Fibroblast of pulmonary artery (primary cell): ENCODE measurements around the gene BLM.

Experiments used
- DNase-seq: peaks from one replicate; pipeline ENCODE4 v3.0.0-alpha.2; 2010; ENCODE audit warnings: low read depth
- H3K4me3 ChIP-seq: replicated peaks from 2 replicates; pipeline ENCODE4 v1.5.1; 2011; ENCODE audit warnings: low read depth, mild to moderate bottlenecking, control low read depth, low read length, moderate library complexity
- TF ChIP-seq, protein P1 (sequence below): IDR thresholded peaks from 2 replicates; pipeline ENCODE4 v1.5.1; 2011; ENCODE audit warnings: mild to moderate bottlenecking, control low read depth, low read length, inconsistent platforms; ENCODE audit errors: missing control alignments

Gene BLM

DNA sequence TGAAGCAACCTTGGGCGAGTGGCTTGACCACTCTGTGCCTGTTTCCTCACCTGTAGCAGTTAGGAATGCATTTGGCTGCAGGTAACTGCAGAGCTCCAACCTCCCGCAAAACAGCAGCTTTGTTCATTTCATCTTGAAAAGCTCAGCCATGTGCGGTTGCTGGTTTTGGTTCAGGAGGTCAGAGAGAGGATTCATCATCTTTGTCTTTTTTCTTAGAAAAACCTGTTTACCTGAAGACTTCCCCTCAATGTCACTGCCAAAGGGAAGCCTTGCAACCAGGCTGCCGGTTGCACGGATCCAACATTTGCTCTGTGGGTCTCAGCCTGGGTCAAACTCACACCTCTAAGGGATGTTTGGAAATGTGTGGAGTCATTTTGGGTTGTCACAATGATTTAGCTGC lies 134.8 kb downstream of the BLM start:
- H3K4me3 ChIP-seq = no peak overlapping the region
- no peak for DNase-seq
- TF ChIP-seq, protein P1, sequence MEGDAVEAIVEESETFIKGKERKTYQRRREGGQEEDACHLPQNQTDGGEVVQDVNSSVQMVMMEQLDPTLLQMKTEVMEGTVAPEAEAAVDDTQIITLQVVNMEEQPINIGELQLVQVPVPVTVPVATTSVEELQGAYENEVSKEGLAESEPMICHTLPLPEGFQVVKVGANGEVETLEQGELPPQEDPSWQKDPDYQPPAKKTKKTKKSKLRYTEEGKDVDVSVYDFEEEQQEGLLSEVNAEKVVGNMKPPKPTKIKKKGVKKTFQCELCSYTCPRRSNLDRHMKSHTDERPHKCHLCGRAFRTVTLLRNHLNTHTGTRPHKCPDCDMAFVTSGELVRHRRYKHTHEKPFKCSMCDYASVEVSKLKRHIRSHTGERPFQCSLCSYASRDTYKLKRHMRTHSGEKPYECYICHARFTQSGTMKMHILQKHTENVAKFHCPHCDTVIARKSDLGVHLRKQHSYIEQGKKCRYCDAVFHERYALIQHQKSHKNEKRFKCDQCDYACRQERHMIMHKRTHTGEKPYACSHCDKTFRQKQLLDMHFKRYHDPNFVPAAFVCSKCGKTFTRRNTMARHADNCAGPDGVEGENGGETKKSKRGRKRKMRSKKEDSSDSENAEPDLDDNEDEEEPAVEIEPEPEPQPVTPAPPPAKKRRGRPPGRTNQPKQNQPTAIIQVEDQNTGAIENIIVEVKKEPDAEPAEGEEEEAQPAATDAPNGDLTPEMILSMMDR = no peak

DNA sequence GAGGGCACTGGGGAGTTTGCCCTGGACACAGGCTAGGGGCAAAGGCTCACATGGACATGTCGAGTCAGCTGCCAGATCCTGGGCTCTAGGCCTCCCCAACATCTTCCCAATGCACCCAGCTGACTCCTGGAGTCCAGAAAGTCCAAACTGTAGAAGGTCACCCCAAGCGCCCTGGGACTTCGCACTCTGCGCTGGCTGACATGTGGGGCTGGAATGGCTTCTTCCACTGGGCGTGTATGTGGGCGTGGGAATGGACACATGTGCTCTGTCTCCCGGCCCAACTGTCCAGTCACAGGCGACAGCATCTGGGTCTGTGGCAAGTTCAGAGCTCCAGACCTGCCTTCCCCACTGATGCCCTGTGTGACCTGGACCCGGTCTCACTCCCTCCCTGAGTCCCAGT lies 138.0 kb downstream of the BLM start:
- H3K4me3 ChIP-seq = no peak overlapping the region
- DNase-seq = no peak
- TF ChIP-seq, protein P1 = no peak

- H3K4me3 ChIP-seq = no peak overlapping the region
- TF ChIP-seq, protein P1 = no peak
- DNase-seq = no peak
Measured at GRCh38 chr15:90857337-90857736, 140.2 kb downstream of the BLM start.

- H3K4me3 ChIP-seq = no peak overlapping the region
- TF ChIP-seq, protein P1 = no peak
- no peak for DNase-seq
Measured at GRCh38 chr15:90857883-90858443, 140.8 kb downstream of the BLM start.

DNA sequence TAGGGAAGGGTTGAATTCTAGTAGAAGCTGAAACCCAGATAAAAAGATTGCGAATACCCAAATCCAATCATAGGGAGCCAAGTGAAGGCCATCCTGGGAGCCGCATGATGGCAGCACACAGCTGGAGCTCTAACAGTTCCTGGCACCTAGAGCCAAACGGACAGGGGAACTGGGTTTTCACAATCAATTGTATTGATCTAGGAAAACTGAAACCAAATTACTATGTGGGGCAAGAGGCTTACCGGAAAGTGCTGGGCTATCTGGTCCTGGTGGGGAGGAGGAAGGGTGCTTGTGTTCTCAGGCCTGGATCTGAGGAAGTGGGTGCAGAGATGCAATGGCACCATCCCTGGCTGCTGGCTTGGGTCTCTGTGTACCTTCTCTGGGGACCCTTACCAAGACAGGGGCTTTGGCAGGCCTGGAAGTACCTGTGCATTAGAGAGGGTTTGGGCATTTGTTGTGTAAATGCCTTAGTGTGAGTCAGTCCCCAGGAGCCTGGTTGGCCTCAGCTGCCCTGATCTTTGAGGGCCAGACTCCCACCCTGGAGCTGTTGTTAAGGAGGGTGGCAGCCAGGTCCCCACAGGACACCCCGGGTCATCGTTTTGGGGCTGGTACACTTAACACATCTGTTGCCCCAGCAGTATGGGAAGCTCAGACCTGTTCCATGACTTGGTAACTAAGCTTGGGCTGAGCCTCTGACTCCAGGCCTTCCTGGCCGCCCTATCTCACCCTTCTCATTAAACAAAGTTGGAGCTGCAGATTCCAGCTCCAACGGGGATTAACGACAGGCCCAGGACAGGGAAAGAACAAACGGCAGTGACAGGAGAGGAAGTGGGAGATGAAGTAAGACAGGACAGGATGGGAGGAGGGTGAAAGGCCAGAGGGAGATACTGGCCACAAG lies 142.3 kb downstream of the BLM start:
- no peak overlapping the region for H3K4me3 ChIP-seq
- TF ChIP-seq, protein P1 = no peak
- no peak for DNase-seq

- no peak for DNase-seq
- TF ChIP-seq, protein P1 = no peak
- H3K4me3 ChIP-seq = no peak overlapping the region
Measured at GRCh38 chr15:90860450-90860849, 143.3 kb downstream of the BLM start.
